T follicular helper cell (primary cell): ENCODE results near the gene PRSS12.
"Not testable (repeated sequence)": the region's sequence is repeated elsewhere in the genome, so short reads cannot be mapped to it uniquely, and the experiment has no call there.

Source experiments
- DNase-seq: peaks from one replicate; pipeline ENCODE4 v3.0.0-alpha.2; 2020; ENCODE audit warnings: low read depth

The PRSS12 gene

GRCh38 chr4:118276580-118276979 lies 76.2 kb downstream of the PRSS12 start:
- no peak for DNase-seq

DNA sequence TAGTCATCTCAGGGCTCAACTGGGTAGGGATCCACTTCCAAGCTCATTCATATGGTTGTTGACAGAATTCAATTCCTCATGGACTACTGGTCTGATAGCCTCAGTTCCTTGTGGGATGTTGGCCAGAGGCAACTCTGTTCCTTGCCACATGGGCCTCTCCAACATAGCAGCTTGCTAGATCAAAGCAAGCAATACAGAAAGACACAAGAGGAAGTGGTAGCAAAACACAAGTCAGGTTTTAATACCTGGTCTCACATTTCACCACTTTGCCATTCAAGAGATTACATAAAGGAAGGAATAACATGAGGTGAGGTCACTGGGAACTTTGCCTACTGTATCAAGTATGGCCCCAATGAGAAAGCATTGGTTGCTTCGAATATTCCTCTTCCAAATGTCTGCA lies 79.2 kb downstream of the PRSS12 start:
- DNase-seq, result no peak

GRCh38 chr4:118271788-118272187 lies 81.0 kb downstream of the PRSS12 start:
- DNase-seq, result no peak

GRCh38 chr4:118270492-118270891 lies 82.3 kb downstream of the PRSS12 start:
- no peak for DNase-seq

- DNase-seq, result no peak
Measured at GRCh38 chr4:118268780-118269179, 84.0 kb downstream of the PRSS12 start.

- DNase-seq, result not testable (repeated sequence)
Measured at GRCh38 chr4:118266145-118266496, 86.7 kb downstream of the PRSS12 start.

GRCh38 chr4:118265312-118266144 lies 87.3 kb downstream of the PRSS12 start:
- DNase-seq, result no peak

DNA sequence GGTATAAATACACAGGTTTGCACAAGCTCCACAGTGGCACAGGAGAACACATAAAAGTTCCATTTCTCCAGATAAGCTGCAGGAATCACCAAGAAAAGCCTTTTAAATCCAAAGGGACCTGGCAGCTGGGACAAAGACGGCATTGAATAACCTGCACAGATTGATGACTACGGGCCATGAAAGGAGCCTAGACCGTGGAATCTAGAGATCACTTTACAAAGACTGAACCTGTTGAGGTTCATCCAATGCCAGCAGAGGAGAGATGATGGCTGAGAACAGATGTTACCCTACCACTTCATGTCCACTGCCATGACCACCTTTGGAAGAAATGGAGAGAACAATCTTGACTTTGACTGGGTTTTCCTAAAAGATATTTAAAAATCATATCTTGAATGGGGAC lies 88.7 kb downstream of the PRSS12 start:
- no peak for DNase-seq

DNA sequence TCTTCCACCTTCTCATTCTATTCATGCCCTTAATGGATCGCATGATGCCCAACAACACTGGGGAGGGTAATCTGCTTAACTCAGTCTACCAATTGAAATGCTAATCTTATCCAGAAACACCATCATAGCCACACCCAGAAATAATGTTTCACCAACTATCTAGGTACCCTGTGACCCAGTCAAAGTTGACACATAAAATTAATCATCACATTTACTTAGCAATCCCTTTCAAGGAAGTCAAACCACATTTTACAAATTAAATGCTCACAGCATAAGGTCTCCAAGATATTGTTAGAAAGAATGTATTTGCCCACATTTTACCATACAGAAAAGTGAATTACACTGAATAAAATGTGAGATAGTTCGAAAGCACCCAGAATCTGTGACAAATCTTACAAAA lies 92.5 kb downstream of the PRSS12 start:
- DNase-seq, result no peak

GRCh38 chr4:118259111-118259510 lies 93.7 kb downstream of the PRSS12 start:
- DNase-seq, result no peak

- no peak for DNase-seq
Measured at GRCh38 chr4:118254368-118254767, 98.4 kb downstream of the PRSS12 start.

DNA sequence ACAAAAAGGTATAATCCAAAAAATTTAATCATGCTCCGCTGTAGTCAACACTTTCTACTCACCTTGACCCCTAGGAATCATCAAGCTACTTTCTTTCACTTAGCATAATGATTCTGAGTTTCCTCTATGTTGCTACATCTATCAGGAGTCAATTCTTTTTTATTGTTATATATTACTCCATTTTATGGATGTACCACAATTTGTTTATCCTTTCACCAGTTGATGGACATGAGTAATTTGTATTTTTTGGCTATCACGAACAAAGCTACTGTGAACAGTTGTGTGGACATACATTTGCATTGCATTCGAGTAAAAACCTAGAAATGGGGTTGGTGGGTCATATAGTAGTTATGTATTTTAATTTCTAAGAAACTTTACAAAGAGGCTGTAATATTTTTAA lies 102.9 kb downstream of the PRSS12 start:
- DNase-seq, result no peak

GRCh38 chr4:118237531-118237930 lies 115.3 kb downstream of the PRSS12 start:
- no peak for DNase-seq

- no peak for DNase-seq
Measured at GRCh38 chr4:118235566-118236120, 117.2 kb downstream of the PRSS12 start.
